HCT116 (cell line): ENCODE results near the gene SSC4D. TPM values are rescaled to one million over a fixed set of nuclear protein-coding genes. Genes with fewer than 3 reads are reported as not detected.

Experiments used
- ATAC-seq: fragments of 200-7000 bp; cut with Tn5 transposase; 2 replicates; pipeline ENCODE4 v1.9.1; 2020; ENCODE audit warnings: mild to moderate bottlenecking, moderate library complexity
- BruUV-seq: library from RNA; stranded (reverse); fragments of 400-500 nt; replicated peaks from 2 replicates; lab custom pipeline; 2021; lab: Mats Ljungman, UMichigan
- CTCF ChIA-PET: fragments of 300-600 bp; sonication (Branson Sonifier 250); formaldehyde crosslinking; loops from one replicate; lab custom pipeline; 2021; ENCODE audit warnings: antibody characterized with exemption; lab: Charles Lee
- POLR2A ChIA-PET: fragments of 300-600, 350-600 bp; sonication (Branson Sonifier 250); formaldehyde crosslinking; loops from one replicate; lab custom pipeline; 2021; ENCODE audit warnings: antibody characterized with exemption; lab: Charles Lee
- RAD21 ChIA-PET, 2 experiments: fragments of 300-600 bp; sonication (Branson Sonifier 250); formaldehyde crosslinking; loops; one replicate each; lab custom pipeline; 2023; ENCODE audit warnings: low total read pairs in 2 of 2; ENCODE audit not compliant: uncharacterized antibody in 2 of 2, unreplicated experiment in 2 of 2, low non-redundant PET in 1 of 2; lab: Charles Lee
- DNase-seq: peaks from one replicate; pipeline ENCODE4 v3.0.0-alpha.2; 2010; ENCODE audit warnings: low read depth, low spot score
- H2AFZ ChIP-seq: fragments of 200-600 bp; shearing (Covaris generic), sonication (generic); 2 replicates; pipeline ENCODE4 v1.6.1; 2017; ENCODE audit warnings: low read depth, mixed run types, mixed read lengths, antibody characterized with exemption, low read length; ENCODE audit not compliant: poor library complexity, severe bottlenecking
- H3K27ac ChIP-seq: 2 replicates; pipeline ENCODE4 v1.5.1; 2012; ENCODE audit warnings: low read depth, low read length
- H3K27me3 ChIP-seq: fragments of 200-600 bp; sonication (generic); 2 replicates; pipeline ENCODE4 v1.6.1; 2016; ENCODE audit warnings: mixed run types, low read length, mixed read lengths; ENCODE audit not compliant: insufficient read depth
- H3K36me3 ChIP-seq, 2 experiments: fragments of 200-500 bp in 1 of 2; fragments of 200-600 bp in 1 of 2; sonication (Bioruptor generic) in 1 of 2; sonication (generic) in 1 of 2; 2 replicates each; pipeline versions ENCODE4 v1.5.1 to v1.6.1; 2014 to 2016; ENCODE audit warnings: low read length in 2 of 2, inconsistent platforms in 1 of 2, mixed read lengths in 1 of 2, mixed run types in 1 of 2; ENCODE audit not compliant: insufficient read depth in 2 of 2, control insufficient read depth in 1 of 2
- H3K4me1 ChIP-seq, 2 experiments: fragments of 200-600 bp in 1 of 2; sonication (generic) in 1 of 2; 2 replicates each; pipeline versions ENCODE4 v1.5.1 to v1.6.1; 2012 to 2017; ENCODE audit warnings: low read length in 2 of 2, inconsistent platforms in 1 of 2, mild to moderate bottlenecking in 1 of 2, mixed read lengths in 1 of 2, mixed run types in 1 of 2, moderate library complexity in 1 of 2; ENCODE audit not compliant: insufficient read depth in 2 of 2, control insufficient read depth in 1 of 2
- H3K4me2 ChIP-seq: fragments of 200-600 bp; sonication (generic); 2 replicates; pipeline ENCODE4 v1.6.1; 2017; ENCODE audit warnings: mixed run types, low read length, mixed read lengths
- H3K4me3 ChIP-seq, 2 experiments: fragments of 200-600 bp in 1 of 2; sonication (generic) in 1 of 2; replicated peaks in 1 of 2; 2 replicates each; pipeline ENCODE4 v1.5.1; 2011 to 2016; ENCODE audit warnings: low read length in 2 of 2, control low read depth in 1 of 2, low read depth in 1 of 2, mild to moderate bottlenecking in 1 of 2, mixed read lengths in 1 of 2, mixed run types in 1 of 2
- H3K79me2 ChIP-seq: fragments of 200-600 bp; sonication (generic); 2 replicates; pipeline ENCODE4 v1.6.1; 2017; ENCODE audit warnings: mild to moderate bottlenecking, mixed run types, low read length, moderate library complexity, mixed read lengths; ENCODE audit not compliant: insufficient read depth
- H3K9ac ChIP-seq: fragments of 200-600 bp; sonication (generic); 2 replicates; pipeline ENCODE4 v1.6.1; 2016; ENCODE audit warnings: low read length, mixed read lengths
- H3K9me2 ChIP-seq: fragments of 200-600 bp; sonication (generic), shearing (Covaris generic); 2 replicates; pipeline ENCODE4 v1.6.1; 2017; ENCODE audit warnings: mixed run types, mild to moderate bottlenecking, moderate library complexity; ENCODE audit not compliant: insufficient read depth
- H3K9me3 ChIP-seq, 2 experiments: fragments of 200-500 bp in 1 of 2; fragments of 200-600 bp in 1 of 2; sonication (Bioruptor generic) in 1 of 2; sonication (generic) in 1 of 2; 2 replicates each; pipeline ENCODE4 v1.6.1; 2014 to 2017; ENCODE audit warnings: low read length in 2 of 2, mixed read lengths in 2 of 2, inconsistent platforms in 1 of 2, low read depth in 1 of 2, mild to moderate bottlenecking in 1 of 2, mixed run types in 1 of 2, moderate library complexity in 1 of 2; ENCODE audit not compliant: control insufficient read depth in 1 of 2, insufficient read depth in 1 of 2
- H4K20me1 ChIP-seq: fragments of 200-600 bp; sonication (generic), shearing (Covaris generic); 2 replicates; pipeline ENCODE4 v1.6.1; 2017; ENCODE audit warnings: mixed run types, mild to moderate bottlenecking, moderate library complexity; ENCODE audit not compliant: insufficient read depth
- ATF3 ChIP-seq: IDR thresholded peaks from 2 replicates; pipeline ENCODE4 v1.6.1; 2012
- CBX3 ChIP-seq: IDR thresholded peaks from 2 replicates; pipeline ENCODE4 v1.6.1; 2012; ENCODE audit warnings: low read depth
- CTCF ChIP-seq, 3 experiments: fragments of 200-600 bp in 1 of 3; sonication (generic) in 1 of 3; IDR thresholded peaks in 2 of 3; conservative IDR thresholded peaks in 1 of 3; 2 replicates each; pipeline ENCODE4 v1.5.1; 2012 to 2017; ENCODE audit warnings: low read depth in 2 of 3, low read length in 2 of 3, antibody characterized with exemption in 1 of 3, borderline replicate concordance in 1 of 3, control low read depth in 1 of 3, mild to moderate bottlenecking in 1 of 3, mixed read lengths in 1 of 3, mixed run types in 1 of 3, moderate library complexity in 1 of 3; ENCODE audit not compliant: insufficient read depth in 1 of 3
- EGR1 ChIP-seq: IDR thresholded peaks from 2 replicates; pipeline ENCODE4 v1.6.1; 2012; ENCODE audit warnings: low read depth
- EZH2phosphoT487 ChIP-seq: fragments of 200-600 bp; IDR thresholded peaks from 2 replicates; pipeline ENCODE4 v1.6.1; 2018; ENCODE audit warnings: antibody characterized with exemption, borderline replicate concordance
- JUND ChIP-seq: IDR thresholded peaks from 2 replicates; pipeline ENCODE4 v1.6.1; 2012
- MAX ChIP-seq: IDR thresholded peaks from 2 replicates; pipeline ENCODE4 v1.6.1; 2012
- POLR2A ChIP-seq: IDR thresholded peaks from 2 replicates; pipeline ENCODE4 v1.7.0; 2011; ENCODE audit warnings: borderline replicate concordance; ENCODE audit not compliant: insufficient read depth, insufficient read length; ENCODE audit errors: extremely low read depth
- RAD21 ChIP-seq: IDR thresholded peaks from 2 replicates; pipeline ENCODE4 v1.6.1; 2012; ENCODE audit warnings: low read depth, mild to moderate bottlenecking
- SP1 ChIP-seq: IDR thresholded peaks from 2 replicates; pipeline ENCODE4 v1.6.1; 2012; ENCODE audit warnings: low read depth
- ZBTB33 ChIP-seq: IDR thresholded peaks from 2 replicates; pipeline ENCODE4 v1.6.1; 2011; ENCODE audit warnings: mild to moderate bottlenecking, low read length, moderate library complexity; ENCODE audit not compliant: insufficient replicate concordance; ENCODE audit errors: extremely low read depth
- intact Hi-C: fragments of 100-400 bp; cut with micrococcal nuclease; formaldehyde crosslinking; loops from 2 replicates; pipeline ENCODE4 v1.10.0; 2022
- total RNA-seq: library from RNA; stranded (reverse); gene quantifications from one replicate; pipeline ENCODE4 v1.2.1, GENCODE V29; 2021; ENCODE audit not compliant: unreplicated experiment

SSC4D gene
- total RNA-seq, 1 experiment from 2014 or later: 1.1 TPM

DNA sequence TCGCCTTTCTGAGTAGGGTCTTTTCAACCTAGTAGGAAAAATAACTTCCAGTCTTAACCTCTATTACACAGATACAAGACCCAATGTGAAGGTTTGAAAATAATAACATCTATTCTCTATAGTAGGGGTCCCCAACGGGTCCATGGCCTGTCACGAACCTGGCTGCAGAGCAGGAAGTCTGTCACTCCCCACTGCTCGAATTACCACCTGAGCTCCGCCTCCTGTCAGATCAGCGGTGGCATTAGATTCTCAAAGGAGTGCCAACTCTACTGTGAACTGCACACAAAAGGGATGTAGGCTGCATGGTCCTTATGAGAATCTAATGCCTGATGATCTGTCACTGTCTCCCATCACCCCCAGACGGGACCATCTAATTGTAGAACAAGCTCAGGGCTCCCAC, 58.1 kb downstream of the SSC4D start:
- ChIA-PET POLR2A (no interaction called here), RAD21 (no interaction called here), CTCF (no interaction called here)
- Histone ChIP-seq H3K27me3 (no peaks in the 10 kb centered on the region), H3K36me3 (peaks cover 27 to 67% of the 10 kb centered on the region in 2 experiments), H3K4me2 (no peak overlapping the region), H3K4me3 (no peak overlapping the region), H3K27ac (no peak overlapping the region), H3K9me3 (no peaks in the 10 kb centered on the region), H3K4me1 (peaks cover 0 to 27% of the 10 kb centered on the region in 2 experiments; a peak in 2 of 4 replicates), H2AFZ (no peak overlapping the region), H3K9ac (no peak overlapping the region), H3K79me2 (peaks cover 100% of the 10 kb centered on the region), H3K9me2 (no peaks in the 10 kb centered on the region), H4K20me1 (peaks cover 43% of the 10 kb centered on the region; the same call in 1 of the 2 replicates)
- DNase-seq (no peak), ATAC-seq (no peak; the same call in 1 of the 2 replicates)
- no TSS peak for BruUV-seq
- no peak for TF ChIP-seq ATF3
- no peak for TF ChIP-seq CBX3
- no peak for TF ChIP-seq SP1
- no peak for TF ChIP-seq POLR2A
- TF ChIP-seq CTCF (IDR thresholded peaks at IDR 0.05 in 2 of 3, conservative IDR thresholded peaks at IDR 0.05 in 1 of 3; ENCODE audit: borderline replicate concordance in 1 of 3, insufficient read depth in 1 of 3, low read depth in 2 of 3, low read length in 2 of 3): no peak
- TF ChIP-seq ZBTB33: no peak
- TF ChIP-seq RAD21: no peak
- no peak for TF ChIP-seq EGR1
- TF ChIP-seq JUND: no peak
- TF ChIP-seq MAX: no peak
- no peak for TF ChIP-seq EZH2phosphoT487
- intact Hi-C loops: no loop called here
